Loucy (cell line): ENCODE results near the gene DAB1.

Source experiments
- CTCF ChIP-seq: fragments of 200-600 bp; sonication (generic); conservative IDR thresholded peaks from 2 replicates; pipeline ENCODE4 v1.5.1; 2014; ENCODE audit warnings: mild to moderate bottlenecking, antibody characterized with exemption, low read length
- EZH2phosphoT487 ChIP-seq: fragments of 200-600 bp; IDR thresholded peaks from 2 replicates; pipeline ENCODE4 v1.6.1; 2018; ENCODE audit warnings: antibody characterized with exemption, mild to moderate bottlenecking, moderate library complexity, borderline replicate concordance

GRCh38 chr1:57411262-57411661, 12.6 kb downstream of the DAB1 start:
- no peak for TF ChIP-seq CTCF
- no peak for TF ChIP-seq EZH2phosphoT487
